WTC11 (cell line): Measurements from ENCODE around the gene CFAP77. TPM values are rescaled to one million over a fixed set of nuclear protein-coding genes. Genes with fewer than 3 reads are reported as not detected.
"Not testable (repeated sequence)": the region's sequence is repeated elsewhere in the genome, so short reads cannot be mapped to it uniquely, and the experiment has no call there.

Experiments used
- ATAC-seq: fragments of 200-7000 bp; cut with Tn5 transposase; 2 replicates; pipeline ENCODE4 v1.10.0; 2021; ENCODE audit warnings: mild to moderate bottlenecking, moderate library complexity
- CTCF ChIA-PET: fragments of 300-600 bp; sonication (Branson Sonifier 250); formaldehyde crosslinking; loops from one replicate; lab custom pipeline; 2021; ENCODE audit warnings: antibody characterized with exemption; lab: Charles Lee
- POLR2A ChIA-PET: fragments of 350-600 bp; sonication (Branson Sonifier 250); formaldehyde crosslinking; loops from one replicate; lab custom pipeline; 2021; ENCODE audit warnings: antibody characterized with exemption; lab: Charles Lee
- DNase-seq: peaks from one replicate; pipeline ENCODE4 v3.0.0; 2021; ENCODE audit warnings: low spot score
- H3K27ac Mint-ChIP-seq: 2 replicates; pipeline ENCODE4 v1.8.0; 2021; ENCODE audit warnings: mixed read lengths
- H3K27me3 Mint-ChIP-seq: 2 replicates; pipeline ENCODE4 v1.8.0; 2021; ENCODE audit warnings: low read depth, mild to moderate bottlenecking, moderate library complexity, mixed read lengths
- H3K36me3 Mint-ChIP-seq: 2 replicates; pipeline ENCODE4 v1.8.0; 2021; ENCODE audit warnings: mixed read lengths
- H3K4me1 Mint-ChIP-seq: 2 replicates; pipeline ENCODE4 v1.8.0; 2022; ENCODE audit warnings: mixed read lengths
- H3K4me3 Mint-ChIP-seq: 2 replicates; pipeline ENCODE4 v1.8.0; 2021; ENCODE audit warnings: mild to moderate bottlenecking, moderate library complexity, mixed read lengths
- H3K9me3 Mint-ChIP-seq: 2 replicates; pipeline ENCODE4 v1.8.0; 2021; ENCODE audit warnings: mixed read lengths
- ESRRA ChIP-seq: sonication (generic); formaldehyde crosslinking; IDR thresholded peaks from 2 replicates; pipeline ENCODE4 v1.8.1; 2022; ENCODE audit warnings: mild to moderate bottlenecking, missing genetic modification reagents, borderline replicate concordance
- ETV6 ChIP-seq: sonication (generic); formaldehyde crosslinking; IDR thresholded peaks from 2 replicates; pipeline ENCODE4 v1.8.1; 2022; ENCODE audit warnings: mild to moderate bottlenecking, missing genetic modification reagents
- GRHL2 ChIP-seq: fragments of 250-450 bp; sonication (Bioruptor Pico); IDR thresholded peaks from 2 replicates; pipeline ENCODE4 v1.8.0; 2022; ENCODE audit warnings: mild to moderate bottlenecking, moderate library complexity; ENCODE audit not compliant: insufficient replicate concordance, severe bottlenecking
- HMGA2 ChIP-seq: fragments of 250-450 bp; sonication (Bioruptor Pico); IDR thresholded peaks from 2 replicates; pipeline ENCODE4 v1.4.0; 2021; ENCODE audit warnings: mild to moderate bottlenecking, moderate library complexity
- SMAD4 ChIP-seq: sonication (generic); formaldehyde crosslinking; IDR thresholded peaks from 2 replicates; pipeline ENCODE4 v1.8.0; 2022; ENCODE audit warnings: mild to moderate bottlenecking, missing genetic modification reagents
- ZNF138 ChIP-seq: sonication (generic); formaldehyde crosslinking; conservative IDR thresholded peaks from 2 replicates; pipeline ENCODE4 v1.8.1; 2022; ENCODE audit warnings: mild to moderate bottlenecking, moderate library complexity, missing genetic modification reagents
- ZNF232 ChIP-seq: sonication (generic); formaldehyde crosslinking; IDR thresholded peaks from 2 replicates; pipeline ENCODE4 v1.8.0; 2022; ENCODE audit warnings: mild to moderate bottlenecking, missing genetic modification reagents
- total RNA-seq: library from RNA; stranded (reverse); gene quantifications from 3 replicates; pipeline ENCODE4 v1.2.3, GENCODE V29; 2021
- TF ChIP-seq, protein P1 (sequence below): sonication (generic); formaldehyde crosslinking; IDR thresholded peaks from 2 replicates; pipeline ENCODE4 v1.8.0; 2022; ENCODE audit warnings: missing genetic modification reagents
- TF ChIP-seq, protein P2 (sequence below): sonication (generic); formaldehyde crosslinking; IDR thresholded peaks from 2 replicates; pipeline ENCODE4 v1.8.0; 2023; ENCODE audit warnings: missing genetic modification reagents
- TF ChIP-seq, protein P3 (sequence below): fragments of 200-600 bp; IDR thresholded peaks from 2 replicates; pipeline ENCODE4 v1.8.0; 2022; ENCODE audit warnings: antibody characterized with exemption
- TF ChIP-seq, protein P4 (sequence below): sonication (generic); formaldehyde crosslinking; IDR thresholded peaks from 2 replicates; pipeline ENCODE4 v1.8.1; 2023; ENCODE audit warnings: mild to moderate bottlenecking, missing genetic modification reagents
- TF ChIP-seq, protein P5 (sequence below): fragments of 250-450 bp; sonication (Bioruptor Pico); IDR thresholded peaks from 2 replicates; pipeline ENCODE4 v1.8.0; 2021; ENCODE audit warnings: mild to moderate bottlenecking
- TF ChIP-seq, protein P6 (sequence below): sonication (generic); formaldehyde crosslinking; IDR thresholded peaks from 2 replicates; pipeline ENCODE4 v1.8.1; 2023; ENCODE audit warnings: mild to moderate bottlenecking, missing genetic modification reagents, moderate library complexity

CFAP77 gene
- total RNA-seq, 1 experiment from 2014 or later = 1.2 TPM

DNA sequence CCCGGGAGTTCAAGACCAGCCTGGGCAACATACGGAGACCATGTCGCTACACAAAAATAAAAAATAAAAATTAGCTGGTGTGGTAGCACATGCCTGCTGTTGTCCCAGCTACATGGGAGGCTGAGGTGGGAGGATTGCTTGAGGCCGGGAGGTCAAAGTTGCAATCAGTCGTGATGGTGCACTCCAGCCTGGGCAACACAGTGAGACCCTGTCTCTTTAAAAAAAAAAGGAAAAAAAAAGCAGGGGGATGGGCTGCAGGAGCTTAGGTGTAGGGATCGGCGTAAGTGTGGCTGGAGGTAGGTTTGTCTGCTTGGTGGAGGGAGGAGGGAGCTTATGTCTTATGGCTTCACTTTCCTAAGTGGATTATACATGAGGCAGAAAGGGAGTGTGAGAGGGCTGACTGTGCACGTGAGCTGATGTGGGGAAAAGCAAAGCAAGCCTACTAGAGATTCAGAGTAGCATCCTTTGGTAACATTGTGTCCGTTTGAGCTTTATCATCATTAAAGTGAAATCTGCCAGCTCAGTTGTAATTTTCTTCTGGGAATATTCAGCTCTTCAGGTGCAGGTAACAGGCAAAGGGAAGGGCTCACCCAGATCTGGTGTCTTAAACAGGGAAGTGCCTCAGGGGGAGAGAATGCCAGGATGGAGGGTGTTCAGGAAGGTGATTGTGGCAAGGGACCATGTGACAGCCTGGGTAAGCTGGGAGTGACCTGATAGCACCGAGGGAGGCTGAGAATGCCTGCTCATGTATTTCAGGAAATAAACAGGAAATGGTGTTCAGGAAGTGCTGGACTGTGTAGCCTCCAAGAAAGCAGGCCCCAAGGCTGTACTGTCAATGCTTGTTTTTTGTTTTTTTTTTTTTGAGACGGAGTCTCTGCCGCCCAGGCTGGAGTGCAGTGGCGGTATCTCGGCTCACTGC lies 37.6 kb upstream of the CFAP77 start (continued):
- TF ChIP-seq, protein P1, sequence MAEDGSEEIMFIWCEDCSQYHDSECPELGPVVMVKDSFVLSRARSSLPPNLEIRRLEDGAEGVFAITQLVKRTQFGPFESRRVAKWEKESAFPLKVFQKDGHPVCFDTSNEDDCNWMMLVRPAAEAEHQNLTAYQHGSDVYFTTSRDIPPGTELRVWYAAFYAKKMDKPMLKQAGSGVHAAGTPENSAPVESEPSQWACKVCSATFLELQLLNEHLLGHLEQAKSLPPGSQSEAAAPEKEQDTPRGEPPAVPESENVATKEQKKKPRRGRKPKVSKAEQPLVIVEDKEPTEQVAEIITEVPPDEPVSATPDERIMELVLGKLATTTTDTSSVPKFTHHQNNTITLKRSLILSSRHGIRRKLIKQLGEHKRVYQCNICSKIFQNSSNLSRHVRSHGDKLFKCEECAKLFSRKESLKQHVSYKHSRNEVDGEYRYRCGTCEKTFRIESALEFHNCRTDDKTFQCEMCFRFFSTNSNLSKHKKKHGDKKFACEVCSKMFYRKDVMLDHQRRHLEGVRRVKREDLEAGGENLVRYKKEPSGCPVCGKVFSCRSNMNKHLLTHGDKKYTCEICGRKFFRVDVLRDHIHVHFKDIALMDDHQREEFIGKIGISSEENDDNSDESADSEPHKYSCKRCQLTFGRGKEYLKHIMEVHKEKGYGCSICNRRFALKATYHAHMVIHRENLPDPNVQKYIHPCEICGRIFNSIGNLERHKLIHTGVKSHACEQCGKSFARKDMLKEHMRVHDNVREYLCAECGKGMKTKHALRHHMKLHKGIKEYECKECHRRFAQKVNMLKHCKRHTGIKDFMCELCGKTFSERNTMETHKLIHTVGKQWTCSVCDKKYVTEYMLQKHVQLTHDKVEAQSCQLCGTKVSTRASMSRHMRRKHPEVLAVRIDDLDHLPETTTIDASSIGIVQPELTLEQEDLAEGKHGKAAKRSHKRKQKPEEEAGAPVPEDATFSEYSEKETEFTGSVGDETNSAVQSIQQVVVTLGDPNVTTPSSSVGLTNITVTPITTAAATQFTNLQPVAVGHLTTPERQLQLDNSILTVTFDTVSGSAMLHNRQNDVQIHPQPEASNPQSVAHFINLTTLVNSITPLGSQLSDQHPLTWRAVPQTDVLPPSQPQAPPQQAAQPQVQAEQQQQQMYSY (CRISPR knock-in tag) = no peak
- TF ChIP-seq, protein P2, sequence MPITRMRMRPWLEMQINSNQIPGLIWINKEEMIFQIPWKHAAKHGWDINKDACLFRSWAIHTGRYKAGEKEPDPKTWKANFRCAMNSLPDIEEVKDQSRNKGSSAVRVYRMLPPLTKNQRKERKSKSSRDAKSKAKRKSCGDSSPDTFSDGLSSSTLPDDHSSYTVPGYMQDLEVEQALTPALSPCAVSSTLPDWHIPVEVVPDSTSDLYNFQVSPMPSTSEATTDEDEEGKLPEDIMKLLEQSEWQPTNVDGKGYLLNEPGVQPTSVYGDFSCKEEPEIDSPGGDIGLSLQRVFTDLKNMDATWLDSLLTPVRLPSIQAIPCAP = no peak
- TF ChIP-seq, protein P3, sequence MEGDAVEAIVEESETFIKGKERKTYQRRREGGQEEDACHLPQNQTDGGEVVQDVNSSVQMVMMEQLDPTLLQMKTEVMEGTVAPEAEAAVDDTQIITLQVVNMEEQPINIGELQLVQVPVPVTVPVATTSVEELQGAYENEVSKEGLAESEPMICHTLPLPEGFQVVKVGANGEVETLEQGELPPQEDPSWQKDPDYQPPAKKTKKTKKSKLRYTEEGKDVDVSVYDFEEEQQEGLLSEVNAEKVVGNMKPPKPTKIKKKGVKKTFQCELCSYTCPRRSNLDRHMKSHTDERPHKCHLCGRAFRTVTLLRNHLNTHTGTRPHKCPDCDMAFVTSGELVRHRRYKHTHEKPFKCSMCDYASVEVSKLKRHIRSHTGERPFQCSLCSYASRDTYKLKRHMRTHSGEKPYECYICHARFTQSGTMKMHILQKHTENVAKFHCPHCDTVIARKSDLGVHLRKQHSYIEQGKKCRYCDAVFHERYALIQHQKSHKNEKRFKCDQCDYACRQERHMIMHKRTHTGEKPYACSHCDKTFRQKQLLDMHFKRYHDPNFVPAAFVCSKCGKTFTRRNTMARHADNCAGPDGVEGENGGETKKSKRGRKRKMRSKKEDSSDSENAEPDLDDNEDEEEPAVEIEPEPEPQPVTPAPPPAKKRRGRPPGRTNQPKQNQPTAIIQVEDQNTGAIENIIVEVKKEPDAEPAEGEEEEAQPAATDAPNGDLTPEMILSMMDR = no peak

DNA sequence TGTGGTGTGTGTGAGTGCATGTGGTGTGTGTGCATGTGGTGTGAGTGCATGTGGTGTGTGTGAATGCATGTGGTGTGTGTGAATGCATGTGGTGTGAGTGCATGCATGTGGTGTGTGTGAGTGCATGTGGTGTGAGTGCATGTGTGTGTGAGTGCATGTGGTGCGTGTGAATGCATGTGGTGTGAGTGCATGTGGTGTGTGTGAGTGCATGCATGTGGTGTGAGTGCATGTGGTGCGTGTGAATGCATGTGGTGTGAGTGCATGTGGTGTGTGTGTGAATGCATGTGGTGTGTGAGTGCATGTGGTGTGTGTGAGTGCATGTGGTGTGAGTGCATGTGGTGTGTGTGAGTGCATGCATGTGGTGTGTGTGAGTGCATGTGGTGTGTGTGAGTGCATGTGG lies 32.2 kb upstream of the CFAP77 start:
- ATAC-seq, CTCF ChIA-PET, H3K4me3 Mint-ChIP-seq, DNase-seq, H3K27me3 Mint-ChIP-seq, POLR2A ChIA-PET, H3K9me3 Mint-ChIP-seq, H3K4me1 Mint-ChIP-seq, H3K27ac Mint-ChIP-seq: not testable (repeated sequence)
- peaks cover 15% of the 10 kb centered on the region; the same call in 1 of the 2 replicates for H3K36me3 Mint-ChIP-seq

DNA sequence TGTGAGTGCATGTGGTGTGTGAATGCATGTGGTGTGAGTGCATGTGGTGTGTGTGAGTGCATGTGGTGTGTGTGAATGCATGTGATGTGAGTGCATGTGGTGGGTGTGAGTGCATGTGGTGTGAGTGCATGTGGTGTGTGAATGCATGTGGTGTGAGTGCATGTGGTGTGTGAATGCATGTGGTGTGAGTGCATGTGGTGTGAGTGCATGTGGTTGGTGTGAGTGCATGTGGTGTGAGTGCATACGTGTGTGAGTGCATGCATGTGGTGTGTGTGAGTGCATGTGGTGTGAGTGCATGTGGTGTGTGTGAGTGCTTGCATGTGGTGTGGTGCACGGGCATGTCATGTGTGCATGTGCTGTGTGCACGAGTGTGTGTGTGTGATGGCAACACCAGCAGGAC lies 31.6 kb upstream of the CFAP77 start:
- ATAC-seq, POLR2A ChIA-PET, H3K4me3 Mint-ChIP-seq, H3K27me3 Mint-ChIP-seq, DNase-seq, H3K4me1 Mint-ChIP-seq, CTCF ChIA-PET, H3K27ac Mint-ChIP-seq, H3K9me3 Mint-ChIP-seq: not testable (repeated sequence)
- H3K36me3 Mint-ChIP-seq = peaks cover 19% of the 10 kb centered on the region

DNA sequence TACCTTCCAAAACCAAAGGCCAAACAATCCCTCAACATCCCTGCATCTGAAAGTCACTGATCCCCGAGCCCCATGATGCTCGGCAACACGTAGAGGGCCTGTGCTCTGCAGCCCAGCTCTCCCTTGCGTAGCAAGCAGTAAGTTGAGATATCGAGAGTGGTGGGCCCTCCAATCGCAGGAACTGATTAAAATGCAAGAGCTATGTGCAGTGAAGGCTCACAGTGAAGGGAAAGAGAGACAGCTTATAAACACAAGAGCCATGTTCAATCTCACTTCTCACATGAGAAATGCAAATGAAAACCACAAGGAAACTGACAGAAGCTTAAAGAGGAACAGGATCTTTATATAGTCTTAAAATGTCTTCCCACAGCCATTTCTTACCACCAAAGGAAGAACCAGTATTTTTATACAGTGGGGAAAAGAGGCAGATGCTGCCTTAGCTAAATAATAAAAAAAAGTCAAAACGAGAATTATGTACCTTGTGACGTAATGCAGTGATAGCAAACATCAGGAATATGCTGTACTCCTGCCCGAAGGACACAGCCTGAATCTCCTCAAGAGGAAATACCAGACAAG lies 28.0 kb upstream of the CFAP77 start:
- H3K4me1 Mint-ChIP-seq = no peaks in the 10 kb centered on the region
- TF ChIP-seq ESRRA (CRISPR knock-in tag) (no peak), ZNF138 (CRISPR knock-in tag) (no peak), ETV6 (CRISPR knock-in tag) (no peak), HMGA2 (CRISPR knock-in tag) (no peak), ZNF232 (no peak), GRHL2 (CRISPR knock-in tag) (no peak), SMAD4 (CRISPR knock-in tag) (no peak)
- TF ChIP-seq, protein P4, sequence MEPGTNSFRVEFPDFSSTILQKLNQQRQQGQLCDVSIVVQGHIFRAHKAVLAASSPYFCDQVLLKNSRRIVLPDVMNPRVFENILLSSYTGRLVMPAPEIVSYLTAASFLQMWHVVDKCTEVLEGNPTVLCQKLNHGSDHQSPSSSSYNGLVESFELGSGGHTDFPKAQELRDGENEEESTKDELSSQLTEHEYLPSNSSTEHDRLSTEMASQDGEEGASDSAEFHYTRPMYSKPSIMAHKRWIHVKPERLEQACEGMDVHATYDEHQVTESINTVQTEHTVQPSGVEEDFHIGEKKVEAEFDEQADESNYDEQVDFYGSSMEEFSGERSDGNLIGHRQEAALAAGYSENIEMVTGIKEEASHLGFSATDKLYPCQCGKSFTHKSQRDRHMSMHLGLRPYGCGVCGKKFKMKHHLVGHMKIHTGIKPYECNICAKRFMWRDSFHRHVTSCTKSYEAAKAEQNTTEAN (CRISPR knock-in tag) = no peak
- TF ChIP-seq, protein P5, sequence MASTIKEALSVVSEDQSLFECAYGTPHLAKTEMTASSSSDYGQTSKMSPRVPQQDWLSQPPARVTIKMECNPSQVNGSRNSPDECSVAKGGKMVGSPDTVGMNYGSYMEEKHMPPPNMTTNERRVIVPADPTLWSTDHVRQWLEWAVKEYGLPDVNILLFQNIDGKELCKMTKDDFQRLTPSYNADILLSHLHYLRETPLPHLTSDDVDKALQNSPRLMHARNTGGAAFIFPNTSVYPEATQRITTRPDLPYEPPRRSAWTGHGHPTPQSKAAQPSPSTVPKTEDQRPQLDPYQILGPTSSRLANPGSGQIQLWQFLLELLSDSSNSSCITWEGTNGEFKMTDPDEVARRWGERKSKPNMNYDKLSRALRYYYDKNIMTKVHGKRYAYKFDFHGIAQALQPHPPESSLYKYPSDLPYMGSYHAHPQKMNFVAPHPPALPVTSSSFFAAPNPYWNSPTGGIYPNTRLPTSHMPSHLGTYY (CRISPR knock-in tag) = no peak
- TF ChIP-seq, protein P6, sequence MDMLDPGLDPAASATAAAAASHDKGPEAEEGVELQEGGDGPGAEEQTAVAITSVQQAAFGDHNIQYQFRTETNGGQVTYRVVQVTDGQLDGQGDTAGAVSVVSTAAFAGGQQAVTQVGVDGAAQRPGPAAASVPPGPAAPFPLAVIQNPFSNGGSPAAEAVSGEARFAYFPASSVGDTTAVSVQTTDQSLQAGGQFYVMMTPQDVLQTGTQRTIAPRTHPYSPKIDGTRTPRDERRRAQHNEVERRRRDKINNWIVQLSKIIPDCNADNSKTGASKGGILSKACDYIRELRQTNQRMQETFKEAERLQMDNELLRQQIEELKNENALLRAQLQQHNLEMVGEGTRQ (CRISPR knock-in tag) = no peak
- peaks cover 43% of the 10 kb centered on the region for H3K36me3 Mint-ChIP-seq
- H3K27me3 Mint-ChIP-seq = no peaks in the 10 kb centered on the region
- ChIA-PET CTCF (no interaction called here), POLR2A (no interaction called here)
- no peak for DNase-seq
- ATAC-seq = no peak
- H3K4me3 Mint-ChIP-seq = no peak overlapping the region
- H3K27ac Mint-ChIP-seq = no peak overlapping the region
- H3K9me3 Mint-ChIP-seq = no peaks in the 10 kb centered on the region
